Right ventricle myocardium inferior (tissue), 1 donor: ENCODE measurements around the gene DCP1B. TPM values are rescaled to one million over a fixed set of nuclear protein-coding genes. Genes with fewer than 3 reads are reported as not detected.
A peak's percentile ranks its signal among the peaks of the same experiment; 100 is the strongest.

ENCODE experiments used
- ATAC-seq: fragments of 200-7000 bp; cut with Tn5 transposase; one replicate; pipeline ENCODE4 v1.9.1; 2020; ENCODE audit warnings: mild to moderate bottlenecking, moderate library complexity
- DNase-seq: peaks from one replicate; pipeline ENCODE4 v3.0.0; 2021; ENCODE audit errors: missing footprints
- intact Hi-C: fragments of 100-400 bp; cut with DNase I; formaldehyde crosslinking; loops from one replicate; pipeline ENCODE4 v1.11.0; 2022
- total RNA-seq: library from RNA; stranded (reverse); fragmentation: NEBNext Ultra II Directional; extraction: Animal tissue kit (Norgen Biotek cat#: 25700); gene quantifications from one replicate; pipeline ENCODE4 v1.2.1, GENCODE V29; 2021
- donor health status: DM: no; HTN: yes; CAD: no; lungs with severe emphysema.

Gene DCP1B
- total RNA-seq, 1 donor from 2014 or later: 2.4 TPM

DNA sequence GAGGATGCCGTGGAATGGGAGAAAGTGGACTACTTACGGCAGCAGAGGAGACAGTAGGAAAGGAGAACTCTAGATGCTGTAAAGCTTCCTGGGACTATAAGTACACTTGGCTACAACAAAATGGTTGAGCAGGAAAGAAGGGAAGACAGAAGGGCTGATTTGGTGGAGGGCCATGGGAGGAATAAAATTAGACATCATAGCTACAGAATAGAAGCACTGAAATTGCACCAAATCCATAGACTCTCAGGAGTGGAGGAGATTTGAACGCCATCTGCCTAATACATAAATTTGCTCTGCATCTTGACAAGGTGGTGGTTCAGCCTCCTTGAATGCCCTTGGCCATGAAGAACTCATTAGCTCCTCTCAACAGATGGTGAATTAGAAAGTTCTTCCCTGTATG is 16.3 kb upstream of the DCP1B start:
- no peak for DNase-seq
- intact Hi-C loops: no loop called here
- no peak for ATAC-seq

DNA sequence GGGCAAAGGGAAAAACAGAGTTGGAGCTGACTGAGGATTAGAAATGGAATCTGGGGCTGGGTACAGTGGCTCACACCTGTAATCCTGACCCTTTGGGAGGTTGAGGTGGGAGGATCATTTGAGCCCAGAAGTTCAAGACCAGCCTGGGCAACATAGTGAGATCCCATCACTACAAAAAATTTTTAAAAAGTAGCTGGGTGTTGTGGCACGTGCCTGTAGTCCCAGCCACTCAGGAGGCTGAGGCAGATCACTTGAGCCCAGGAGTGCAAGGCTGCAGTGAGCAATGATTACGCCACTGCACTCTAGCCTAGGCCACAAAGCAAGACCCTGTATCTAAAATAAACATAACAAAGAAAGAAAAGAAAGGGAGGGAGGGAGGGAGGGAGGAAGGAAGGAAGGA is 14.9 kb upstream of the DCP1B start:
- intact Hi-C loops: loop anchor here (5.0 kb wide), 1 partner anchor 47 kb away; no protein-coding TSS in a partner anchor
- ATAC-seq: no peak
- DNase-seq: no peak

DNA sequence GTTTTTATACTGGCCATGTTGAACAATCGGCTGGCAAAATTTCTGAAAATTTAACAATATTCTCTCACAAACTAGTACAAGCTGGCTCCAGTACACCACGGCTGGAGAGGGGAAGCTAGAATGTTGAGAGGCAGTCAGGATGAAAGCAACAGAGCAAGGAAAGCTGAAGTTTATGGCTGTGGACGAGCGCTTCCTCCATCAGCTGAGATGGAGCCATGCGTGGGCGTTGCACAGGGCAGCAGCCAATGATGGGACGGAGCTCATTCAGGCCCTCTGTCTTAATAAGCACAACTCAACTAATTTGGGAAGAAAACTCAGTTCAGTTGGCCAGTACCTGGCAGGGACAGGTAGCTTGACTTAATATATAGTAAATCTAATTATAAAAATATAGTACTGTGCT is 14.1 kb upstream of the DCP1B start:
- DNase-seq: no peak
- ATAC-seq: no peak
- intact Hi-C loops: loop anchor here (5.0 kb wide), 1 partner anchor 46 kb away; no protein-coding TSS in a partner anchor

DNA sequence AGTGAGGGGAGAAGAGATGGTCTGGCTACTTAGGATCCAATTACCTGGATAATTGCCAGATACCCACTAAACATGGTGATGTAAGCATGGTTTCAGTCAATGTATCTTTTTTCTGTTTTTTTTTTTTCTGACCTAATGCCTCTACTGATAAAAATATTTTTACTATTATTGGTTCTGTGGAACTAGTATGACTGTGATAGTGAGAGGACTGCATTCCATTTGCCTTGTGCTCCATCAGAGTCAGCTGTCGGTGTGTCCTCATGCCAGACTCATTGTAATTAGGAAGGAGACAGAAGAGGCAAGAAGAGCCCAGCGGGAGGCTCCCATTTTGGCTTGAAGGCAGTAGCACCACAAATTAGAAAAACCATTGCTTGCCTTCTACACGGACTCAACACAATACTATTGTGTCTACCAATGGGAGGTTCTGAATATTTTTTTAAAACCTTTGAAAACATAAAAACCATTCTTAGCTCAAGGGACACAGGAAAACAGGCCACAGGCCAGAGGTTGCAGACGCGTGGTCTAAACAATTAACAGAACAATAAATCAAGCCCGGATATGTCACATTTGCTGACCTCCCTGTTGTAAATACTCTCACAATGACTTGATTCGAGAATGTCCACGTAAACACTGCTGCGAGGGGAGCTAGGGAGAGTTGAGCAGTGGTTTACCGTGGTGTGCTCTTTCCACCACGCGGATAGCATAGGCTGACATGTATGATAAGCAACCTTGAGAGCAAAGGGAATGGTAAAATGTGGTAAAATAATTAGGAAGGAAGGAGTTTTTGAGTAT is 13.5 kb upstream of the DCP1B start:
- ATAC-seq: no peak
- no peak for DNase-seq
- intact Hi-C loops: loop anchor here (5.0 kb wide), 1 partner anchor 45 kb away; no protein-coding TSS in a partner anchor

DNA sequence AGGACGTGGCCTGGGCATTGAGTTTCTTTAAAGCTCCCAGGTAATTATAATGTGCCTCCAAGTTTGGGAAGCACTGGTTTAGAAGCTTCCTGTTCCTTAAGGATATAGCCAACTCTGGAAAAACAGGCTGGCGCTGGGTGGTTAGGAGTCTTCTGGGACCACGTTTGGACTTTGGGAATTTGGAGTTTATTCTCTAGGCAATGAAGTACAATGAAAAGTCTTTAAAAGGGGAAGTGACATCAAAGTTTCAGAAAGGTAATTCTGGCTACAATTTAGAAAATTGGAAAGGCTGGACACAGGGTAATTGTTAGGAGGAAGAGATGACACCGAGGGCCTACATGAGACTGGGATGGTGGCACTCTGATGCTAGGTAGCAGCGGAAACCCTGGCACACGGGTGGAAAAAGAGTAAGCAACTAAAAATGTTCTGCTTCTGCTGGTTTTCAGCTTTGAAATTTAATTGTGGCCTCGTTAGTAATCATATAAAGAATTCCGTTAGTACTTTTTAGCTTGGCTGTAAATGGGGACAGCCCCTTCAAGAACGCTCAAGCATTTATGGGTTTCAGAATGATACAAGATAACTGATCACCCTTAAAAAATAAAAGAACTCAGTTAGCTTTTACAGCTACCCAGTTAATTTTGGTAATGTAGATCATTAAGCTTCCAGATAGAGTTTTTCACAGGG is 12.7 kb upstream of the DCP1B start:
- DNase-seq (no peak), ATAC-seq (no peak)
- intact Hi-C loops: loop anchor here (5.0 kb wide), 1 partner anchor 45 kb away; no protein-coding TSS in a partner anchor

DNA sequence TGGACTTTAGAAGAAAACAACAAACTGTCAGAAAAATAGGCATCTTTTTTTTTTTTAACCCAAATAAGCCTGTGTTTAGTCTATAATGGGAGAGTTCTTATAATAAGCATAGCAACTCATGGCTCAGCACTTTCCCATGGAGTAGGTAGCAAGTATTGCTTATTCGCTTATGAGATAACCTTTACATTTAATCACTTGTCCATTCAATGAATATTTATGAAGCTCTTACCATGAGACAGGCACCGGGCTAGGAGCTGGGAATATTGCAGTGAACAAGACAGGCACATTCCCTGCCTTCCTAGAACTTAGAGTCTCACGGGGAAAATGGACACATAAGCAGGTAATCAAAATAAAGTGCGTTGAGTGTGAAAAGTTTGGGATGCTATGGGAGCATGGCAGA is 10.0 kb upstream of the DCP1B start:
- DNase-seq (no peak), ATAC-seq (no peak)
- intact Hi-C loops: no loop called here

DNA sequence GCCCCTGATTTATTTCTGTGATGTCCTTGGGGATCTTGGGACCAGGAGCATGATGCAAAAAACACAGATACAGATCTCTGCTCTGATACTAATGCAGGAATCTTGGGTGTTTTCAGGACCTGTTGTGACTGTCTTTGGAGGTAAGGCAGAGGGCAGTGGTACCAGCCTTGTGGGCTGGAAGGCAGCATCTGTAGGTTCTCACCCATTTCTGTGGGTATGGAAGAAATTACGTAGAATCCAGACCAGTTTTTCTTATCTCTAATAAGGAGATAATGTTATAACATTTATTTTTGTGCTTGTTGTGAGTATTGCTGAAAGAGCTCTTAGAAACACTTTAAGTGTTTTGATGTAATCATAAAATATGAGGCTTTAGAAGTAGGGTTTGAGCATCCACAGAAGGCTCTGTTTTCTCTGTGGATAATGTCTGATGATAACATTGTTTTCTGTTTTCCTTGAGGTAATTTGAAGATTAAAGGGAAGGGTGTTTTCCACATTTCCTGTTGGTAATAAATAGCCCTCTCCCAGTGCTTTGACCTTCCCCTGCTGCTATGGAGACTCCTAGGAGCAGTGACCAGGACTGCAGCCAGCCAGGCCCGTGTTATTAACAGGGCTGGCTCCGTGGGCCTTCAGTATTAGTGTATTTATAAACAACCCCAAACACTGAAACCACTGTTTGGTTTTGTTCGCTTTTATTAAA is 9.4 kb upstream of the DCP1B start:
- DNase-seq (peak; percentile 74), ATAC-seq (peak; percentile 68)
- intact Hi-C loops: no loop called here

DNA sequence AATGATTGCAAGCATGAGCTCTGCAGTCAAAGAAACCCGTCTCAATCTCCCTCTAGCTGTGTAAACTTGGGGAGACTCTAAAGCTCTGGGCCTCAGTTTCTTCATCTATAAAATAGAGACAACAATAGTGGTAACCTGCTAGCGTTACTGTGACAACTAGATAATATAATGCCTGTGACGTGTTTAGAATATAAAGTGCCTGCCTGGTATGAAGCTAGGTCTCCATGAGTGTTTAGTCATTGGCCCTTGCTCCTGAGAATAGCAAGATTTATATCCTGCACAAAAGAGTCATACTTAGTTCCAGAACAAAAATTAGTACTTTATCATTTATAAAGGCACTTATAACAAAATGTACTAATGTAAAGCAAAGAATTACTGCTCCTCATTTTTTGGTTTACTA is 8.8 kb upstream of the DCP1B start:
- intact Hi-C loops: no loop called here
- ATAC-seq (no peak), DNase-seq (no peak)

DNA sequence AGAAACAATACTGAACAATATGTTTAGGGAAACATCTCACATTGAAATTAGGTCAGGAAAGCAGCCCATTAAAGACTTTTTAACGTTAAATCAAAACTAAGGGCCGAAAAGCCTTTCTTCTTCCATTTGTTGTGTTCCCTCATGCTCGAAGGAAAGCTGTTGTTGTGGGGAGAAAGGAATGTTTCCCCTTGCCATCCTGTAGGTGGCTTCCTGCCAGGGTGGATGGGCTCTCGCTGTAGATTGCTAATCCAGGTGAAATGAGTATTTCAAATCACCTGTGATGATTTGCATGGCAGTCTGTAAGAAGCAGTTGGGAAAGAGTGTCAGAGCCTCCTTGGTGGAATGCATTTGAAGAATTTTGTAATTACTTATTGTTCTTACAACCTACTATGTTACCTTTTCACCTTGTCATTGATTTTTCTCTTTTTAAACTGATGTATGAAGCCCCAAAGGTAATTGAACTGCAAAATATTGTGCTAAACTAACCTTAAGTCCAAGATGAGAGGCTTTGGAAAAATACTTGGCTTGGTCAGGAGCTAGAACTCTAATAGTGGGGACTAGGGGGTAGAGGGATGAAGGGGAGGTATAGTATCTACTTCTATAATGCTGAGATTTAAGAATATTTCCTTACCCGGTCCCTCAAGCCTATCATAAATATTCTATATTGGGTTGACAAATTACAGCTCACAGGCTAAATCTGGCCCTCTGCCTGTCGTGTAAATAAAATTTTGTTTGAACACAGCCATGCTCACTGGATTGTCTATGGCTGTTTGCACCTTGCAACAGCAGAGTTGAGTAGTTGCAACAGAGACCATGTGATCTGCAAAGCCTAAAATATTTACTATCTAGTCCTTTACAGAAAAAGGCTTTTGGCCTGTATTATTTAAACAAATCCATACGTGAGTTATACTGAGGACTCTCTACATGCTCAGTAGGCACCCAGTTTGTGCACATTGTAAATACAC is 7.7 kb upstream of the DCP1B start:
- no peak for DNase-seq
- ATAC-seq: no peak
- intact Hi-C loops: no loop called here

DNA sequence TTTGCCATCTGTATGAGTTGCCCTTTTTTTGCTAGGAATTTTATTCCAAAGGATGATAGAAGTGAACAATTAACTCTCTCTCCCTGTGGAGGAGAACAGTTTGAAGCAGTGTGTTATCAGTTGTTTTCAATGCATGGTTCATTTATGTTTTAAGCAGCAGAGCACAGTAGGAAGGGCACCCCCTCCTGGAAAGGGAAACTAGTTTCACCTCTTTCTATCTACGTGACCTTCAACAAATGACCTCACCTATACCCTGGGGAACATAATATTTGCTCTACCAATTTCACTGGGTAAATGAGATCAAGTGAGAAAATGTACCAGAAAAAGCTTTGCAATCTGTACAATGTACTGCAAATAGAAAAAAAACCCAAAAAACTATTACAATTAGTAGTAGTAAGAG is 5.4 kb upstream of the DCP1B start:
- intact Hi-C loops: no loop called here
- no peak for ATAC-seq
- DNase-seq: no peak

DNA sequence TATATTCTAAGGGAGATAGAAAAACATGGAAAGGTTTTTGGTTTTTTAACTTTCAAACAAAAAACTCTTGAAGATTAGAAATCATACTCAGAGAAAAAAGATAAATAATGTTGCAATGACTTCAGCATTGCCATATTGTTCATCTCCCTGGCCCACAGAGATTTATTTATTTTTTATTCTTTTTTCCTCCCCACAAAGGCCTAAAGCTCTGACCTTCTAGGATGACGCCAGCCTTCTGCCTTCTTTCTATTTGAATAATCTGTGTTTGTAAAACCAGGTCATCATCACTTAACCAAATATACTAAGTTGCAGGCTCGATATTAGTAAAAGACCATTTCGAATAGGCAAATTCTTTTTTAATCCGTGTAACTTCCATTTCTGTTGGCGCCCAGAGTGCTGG is 4.4 kb upstream of the DCP1B start:
- no peak for ATAC-seq
- no peak for DNase-seq

DNA sequence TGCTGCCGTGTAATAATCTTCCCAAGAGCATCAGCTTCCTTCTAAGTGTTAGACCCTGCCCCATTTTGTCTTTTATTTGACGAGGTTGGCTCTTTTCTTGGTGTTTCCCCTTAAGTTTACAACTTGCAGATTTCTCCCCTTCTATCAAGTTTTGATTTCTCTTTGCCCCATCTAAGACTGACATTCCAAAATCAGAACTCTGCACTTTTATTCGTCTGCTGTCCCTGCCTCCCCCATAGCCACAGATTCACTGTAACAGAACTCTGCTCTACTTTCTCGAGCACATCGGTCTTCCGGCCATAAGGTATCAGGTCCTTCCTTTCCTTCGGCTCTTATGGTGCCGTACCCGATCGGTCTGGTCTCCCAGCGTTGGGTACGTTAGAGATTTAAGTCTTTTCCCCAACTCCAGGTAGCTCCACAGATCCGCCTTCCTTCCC is 563 bp downstream of the DCP1B start:
- intact Hi-C loops: no loop called here
- DNase-seq (no peak), ATAC-seq (peak; percentile 9)

More for the DNA sequence above, 4.4 kb upstream of the DCP1B start:
- intact Hi-C loops: no loop called here

DNA sequence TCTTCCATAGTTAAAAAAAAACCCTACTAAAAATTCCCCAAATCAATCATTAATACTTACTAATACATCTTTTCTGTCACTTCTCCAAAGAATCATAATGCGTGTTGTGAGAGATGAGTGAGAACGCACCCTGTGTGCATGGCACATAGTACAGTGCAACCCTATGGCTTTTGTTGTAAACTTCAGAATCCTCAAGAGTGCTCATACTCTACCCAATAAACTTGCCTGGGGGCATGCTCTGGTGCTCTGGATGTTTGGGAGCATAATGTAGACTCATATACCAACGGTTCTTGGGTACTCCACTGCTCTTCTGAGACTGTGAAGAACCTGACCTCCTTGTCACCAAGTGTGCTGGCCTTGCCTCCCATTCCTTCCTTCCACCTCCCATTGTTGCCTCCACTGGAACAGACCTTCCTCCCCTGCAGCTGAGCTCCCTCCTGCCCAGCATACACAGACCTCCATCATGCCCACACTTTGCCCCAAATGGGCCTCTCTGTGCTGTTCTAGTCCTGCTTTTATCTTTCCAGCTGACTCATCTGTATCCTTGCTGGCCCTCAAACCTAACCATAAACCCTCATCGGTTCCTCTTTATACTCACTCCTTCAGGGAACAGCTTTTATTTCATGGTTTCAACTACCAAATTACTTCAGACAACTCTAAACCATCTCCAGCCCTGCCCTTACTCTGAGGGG is 8.9 kb downstream of the DCP1B start:
- intact Hi-C loops: no loop called here
- DNase-seq (no peak), ATAC-seq (no peak)

DNA sequence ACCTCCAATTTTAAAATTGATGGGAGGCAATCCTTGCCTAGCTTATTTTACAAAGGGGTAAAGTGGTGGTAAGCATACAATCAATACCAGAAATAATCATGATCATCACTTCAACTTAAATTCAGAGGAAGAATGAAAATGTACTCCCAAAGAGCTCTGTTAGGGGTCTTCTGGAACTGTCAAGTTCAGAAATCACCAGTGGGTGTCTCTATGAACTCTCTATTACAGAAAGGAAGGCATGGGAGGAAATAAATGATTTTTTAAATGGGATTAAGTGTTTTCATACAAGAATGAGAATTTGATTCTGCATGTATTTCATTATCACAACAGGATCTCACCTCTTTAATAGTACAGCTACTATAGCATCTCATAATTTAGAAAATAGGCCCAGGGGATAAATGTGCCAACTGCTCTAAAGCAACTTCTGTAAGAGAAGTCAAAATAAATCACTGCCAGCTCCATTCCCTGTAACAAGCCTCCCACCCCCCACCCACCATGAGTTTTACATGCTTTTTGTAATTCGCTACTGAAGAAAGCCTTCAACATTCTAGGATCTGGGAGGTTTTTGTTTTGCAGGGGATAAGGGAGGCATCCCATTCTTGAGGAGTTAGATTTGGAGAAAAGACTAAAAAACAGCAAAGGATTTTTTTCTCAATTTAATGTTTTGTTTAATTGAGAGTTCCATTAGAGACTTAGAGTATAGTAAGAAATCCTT is 9.7 kb downstream of the DCP1B start:
- intact Hi-C loops: no loop called here
- ATAC-seq (no peak), DNase-seq (no peak)

DNA sequence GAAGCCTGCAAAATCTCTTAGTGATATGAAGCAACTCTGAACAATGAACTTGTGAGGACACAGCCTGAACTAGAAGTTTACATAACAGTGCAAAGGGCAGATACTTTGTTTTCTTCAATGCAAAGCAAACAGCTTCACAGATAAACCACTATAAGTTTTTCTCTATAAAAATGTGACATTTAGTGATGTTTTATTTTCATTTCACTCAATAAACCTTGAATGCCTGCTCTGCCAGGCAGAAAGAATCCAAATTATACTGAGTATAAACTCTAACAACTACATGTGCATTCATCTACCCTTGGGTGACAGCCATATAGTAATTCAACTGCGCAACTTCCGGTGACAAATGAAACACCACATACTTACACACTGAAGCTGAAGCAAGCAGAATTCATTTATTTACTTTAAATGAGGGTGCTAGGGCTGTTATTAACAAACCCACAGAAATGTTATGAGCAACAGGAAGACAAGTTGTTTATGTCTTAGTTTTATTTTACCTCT is 10.3 kb downstream of the DCP1B start:
- DNase-seq (no peak), ATAC-seq (no peak)
- intact Hi-C loops: no loop called here

DNA sequence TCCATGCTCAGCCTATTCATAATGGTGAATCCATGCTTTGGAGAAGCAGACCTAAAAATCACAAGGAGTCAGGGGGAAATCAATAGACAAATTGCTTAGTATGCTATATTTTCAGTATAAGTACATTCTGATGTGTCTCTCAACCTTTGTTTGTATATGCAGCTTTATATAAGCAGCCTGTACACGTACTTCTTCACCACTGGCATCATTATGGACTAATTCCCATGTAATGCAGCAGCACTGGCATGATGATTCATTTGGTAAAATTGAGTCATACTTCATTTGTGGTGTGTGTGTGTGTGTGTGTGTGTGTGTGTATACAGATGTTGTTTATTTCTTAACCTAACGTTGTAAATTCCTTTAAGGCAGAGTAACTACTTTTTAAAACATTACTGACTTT is 10.9 kb downstream of the DCP1B start:
- no peak for ATAC-seq
- no peak for DNase-seq
- intact Hi-C loops: no loop called here

DNA sequence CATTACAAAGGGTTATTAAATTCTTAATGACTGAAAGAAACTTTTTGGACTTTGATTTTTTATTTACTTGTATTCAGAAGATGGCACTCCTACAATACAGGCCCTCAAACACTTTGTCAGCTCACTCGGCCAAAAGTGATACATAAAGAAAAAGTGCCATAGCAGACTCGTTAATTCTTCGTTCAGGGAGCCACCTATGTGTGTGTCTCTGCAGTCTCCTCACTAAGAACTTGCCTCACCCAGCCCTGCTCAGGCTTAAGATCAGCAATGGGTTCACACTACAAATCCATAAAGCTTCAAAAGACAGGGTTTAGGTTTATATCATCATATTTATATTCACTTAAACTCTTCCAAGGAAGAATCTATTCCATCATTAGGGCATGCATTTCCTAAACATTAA is 11.5 kb downstream of the DCP1B start:
- intact Hi-C loops: no loop called here
- no peak for ATAC-seq

More for the DNA sequence above, 11.5 kb downstream of the DCP1B start:
- no peak for DNase-seq
